Breast epithelium (tissue), 4 donors: Measurements from ENCODE around the gene PYM1. TPM values are rescaled to one million over a fixed set of nuclear protein-coding genes. Genes with fewer than 3 reads are reported as not detected.
A peak's percentile ranks its signal among the peaks of the same experiment; 100 is the strongest.

Source experiments
- DNase-seq, 2 donors: peaks; one replicate each; pipeline ENCODE4 v3.0.0-alpha.2; 2019; ENCODE audit warnings: low spot score in 2 of 2
- H3K27ac ChIP-seq, 2 donors: fragments of 200-600 bp; sonication (generic) in 1 of 2; one replicate each; pipeline ENCODE4 v1.5.1; 2016 to 2019; ENCODE audit warnings: mild to moderate bottlenecking in 1 of 2
- H3K27me3 ChIP-seq, 2 donors: fragments of 200-600 bp; sonication (generic) in 1 of 2; one replicate each; pipeline versions ENCODE4 v1.5.1 to v1.6.0; 2017 to 2019; ENCODE audit warnings: control low read depth in 1 of 2, mild to moderate bottlenecking in 1 of 2
- H3K36me3 ChIP-seq: fragments of 200-600 bp; one replicate; pipeline ENCODE4 v1.5.1; 2019
- H3K4me1 ChIP-seq, 2 donors: fragments of 200-600 bp; sonication (generic); one replicate each; pipeline ENCODE4 v1.5.1; 2016 to 2019; ENCODE audit warnings: control low read depth in 1 of 2
- H3K4me3 ChIP-seq, 3 donors: fragments of 200-600 bp; sonication (generic); 1 replicate in 2 of 3; 2 replicates in 1 of 3; pipeline ENCODE4 v1.5.1; 2016 to 2019; ENCODE audit warnings: mild to moderate bottlenecking in 3 of 3, moderate library complexity in 2 of 3
- H3K9me3 ChIP-seq, 2 donors: fragments of 200-600 bp; sonication (generic) in 1 of 2; one replicate each; pipeline ENCODE4 v1.5.1; 2016 to 2019; ENCODE audit warnings: control low read depth in 1 of 2
- CTCF ChIP-seq, 3 donors: fragments of 450-650 bp; IDR thresholded peaks; one replicate each; pipeline ENCODE4 v1.5.1; 2016 to 2017; ENCODE audit warnings: antibody characterized with exemption in 3 of 3, mild to moderate bottlenecking in 3 of 3, moderate library complexity in 3 of 3
- POLR2A ChIP-seq: fragments of 450-650 bp; IDR thresholded peaks from one replicate; pipeline ENCODE4 v1.6.1; 2016; ENCODE audit warnings: antibody characterized with exemption, mild to moderate bottlenecking, moderate library complexity
- POLR2AphosphoS5 ChIP-seq, 3 donors: sonication (generic); formaldehyde crosslinking; IDR thresholded peaks; one replicate each; pipeline ENCODE4 v1.6.1; 2017; ENCODE audit warnings: antibody characterized with exemption in 3 of 3
- intact Hi-C: fragments of 100-400 bp; cut with DNase I; formaldehyde crosslinking; loops from one replicate; pipeline ENCODE4 v1.15.1; 2023; ENCODE audit warnings: low total_unique reads
- total RNA-seq, 3 donors: library from RNA; depleted of rRNA; stranded (reverse); fragments of >200 nt; gene quantifications; one replicate each; pipeline ENCODE4 v1.1.0, GENCODE V29; 2016

The PYM1 gene
- total RNA-seq, 3 donors from 2014 or later: 25.9 to 38.1 (median 33.0) TPM

- no peaks in the 10 kb centered on the region for H3K9me3 ChIP-seq
- no peaks in the 10 kb centered on the region for H3K36me3 ChIP-seq
- intact Hi-C loops: no loop called here
- TF ChIP-seq CTCF (IDR thresholded peaks at IDR 0.05) (no peak), POLR2AphosphoS5 (IDR thresholded peaks at IDR 0.05) (no peak), POLR2A (no peak)
- no peak for DNase-seq
- H3K4me1 ChIP-seq: no peaks in the 10 kb centered on the region
- H3K27me3 ChIP-seq: no peaks in the 10 kb centered on the region
- H3K4me3 ChIP-seq: no peak overlapping the region
- H3K27ac ChIP-seq: no peak overlapping the region
These were observed 12.2 kb downstream of the PYM1 start for GRCh38 chr12:55915482-55915859.

GRCh38 chr12:55912908-55913307, 14.8 kb downstream of the PYM1 start:
- H3K27ac ChIP-seq: no peak overlapping the region
- H3K36me3 ChIP-seq: no peaks in the 10 kb centered on the region
- H3K9me3 ChIP-seq: no peaks in the 10 kb centered on the region
- TF ChIP-seq POLR2AphosphoS5 (IDR thresholded peaks at IDR 0.05) (no peak), POLR2A (no peak), CTCF (IDR thresholded peaks at IDR 0.05) (no peak)
- no peak for DNase-seq
- H3K27me3 ChIP-seq: no peaks in the 10 kb centered on the region
- intact Hi-C loops: no loop called here
- no peak overlapping the region for H3K4me3 ChIP-seq
- H3K4me1 ChIP-seq: no peaks in the 10 kb centered on the region

GRCh38 chr12:55909513-55909884, 18.2 kb downstream of the PYM1 start:
- intact Hi-C loops: no loop called here
- Histone ChIP-seq H3K27ac (peak overlapping the region; percentile 55 to 57), H3K36me3 (no peaks in the 10 kb centered on the region), H3K9me3 (no peaks in the 10 kb centered on the region), H3K27me3 (no peaks in the 10 kb centered on the region), H3K4me1 (no peaks in the 10 kb centered on the region), H3K4me3 (peak overlapping the region in 1 of 3 donors; percentile 4)
- TF ChIP-seq POLR2AphosphoS5 (IDR thresholded peaks at IDR 0.05) (no peak), CTCF (IDR thresholded peaks at IDR 0.05) (no peak), POLR2A (no peak)
- DNase-seq: no peak

- intact Hi-C loops: no loop called here
- H3K36me3 ChIP-seq: no peaks in the 10 kb centered on the region
- H3K27ac ChIP-seq: peak overlapping the region; percentile 55 to 57
These were observed 18.8 kb downstream of the PYM1 start for GRCh38 chr12:55908726-55909512.

More at GRCh38 chr12:55908726-55909512, 18.8 kb downstream of the PYM1 start:
- Histone ChIP-seq H3K27me3 (no peaks in the 10 kb centered on the region), H3K4me1 (no peaks in the 10 kb centered on the region), H3K4me3 (peak overlapping the region in 1 of 3 donors; percentile 4), H3K9me3 (no peaks in the 10 kb centered on the region)
- TF ChIP-seq POLR2A (no peak), CTCF (IDR thresholded peaks at IDR 0.05) (no peak), POLR2AphosphoS5 (IDR thresholded peaks at IDR 0.05) (no peak)
- no peak for DNase-seq
